Skeletal muscle tissue (tissue), 4 donors: ENCODE results near the gene LAMA1. TPM values are rescaled to one million over a fixed set of nuclear protein-coding genes. Genes with fewer than 3 reads are reported as not detected.

Source experiments
- H3K27ac ChIP-seq: one replicate; pipeline ENCODE4 v1.7.0; 2013; ENCODE audit warnings: mild to moderate bottlenecking, low read depth, low read length, inconsistent platforms
- H3K27me3 ChIP-seq, 3 donors: one replicate each; pipeline ENCODE4 v1.7.0; 2013; ENCODE audit warnings: low read length in 3 of 3; ENCODE audit not compliant: control insufficient read depth in 3 of 3, insufficient read depth in 3 of 3
- H3K36me3 ChIP-seq, 3 donors: one replicate each; pipeline ENCODE4 v1.7.0; 2013; ENCODE audit warnings: low read length in 3 of 3; ENCODE audit not compliant: control insufficient read depth in 3 of 3, insufficient read depth in 3 of 3
- H3K4me1 ChIP-seq, 3 donors: one replicate each; pipeline ENCODE4 v1.7.0; 2013; ENCODE audit warnings: low read length in 3 of 3, mild to moderate bottlenecking in 3 of 3; ENCODE audit not compliant: control insufficient read depth in 3 of 3, insufficient read depth in 3 of 3
- H3K4me3 ChIP-seq, 3 donors: one replicate each; pipeline ENCODE4 v1.7.0; 2013; ENCODE audit warnings: low read length in 3 of 3
- H3K9ac ChIP-seq, 3 donors: one replicate each; pipeline ENCODE4 v1.7.0; 2013; ENCODE audit warnings: low read length in 3 of 3, mild to moderate bottlenecking in 3 of 3, moderate library complexity in 2 of 3, low read depth in 1 of 3
- H3K9me3 ChIP-seq, 3 donors: one replicate each; pipeline ENCODE4 v1.7.0; 2013; ENCODE audit warnings: low read length in 3 of 3; ENCODE audit not compliant: control insufficient read depth in 3 of 3
- total RNA-seq: library from RNA; depleted of rRNA; stranded (reverse); fragments of >200 nt; gene quantifications from one replicate; pipeline ENCODE4 v1.2.3, GENCODE V29; 2014
- donor health status: Osteomylitis.

The LAMA1 gene
- total RNA-seq, 1 donor from 2014 or later, result 4.2 TPM

DNA sequence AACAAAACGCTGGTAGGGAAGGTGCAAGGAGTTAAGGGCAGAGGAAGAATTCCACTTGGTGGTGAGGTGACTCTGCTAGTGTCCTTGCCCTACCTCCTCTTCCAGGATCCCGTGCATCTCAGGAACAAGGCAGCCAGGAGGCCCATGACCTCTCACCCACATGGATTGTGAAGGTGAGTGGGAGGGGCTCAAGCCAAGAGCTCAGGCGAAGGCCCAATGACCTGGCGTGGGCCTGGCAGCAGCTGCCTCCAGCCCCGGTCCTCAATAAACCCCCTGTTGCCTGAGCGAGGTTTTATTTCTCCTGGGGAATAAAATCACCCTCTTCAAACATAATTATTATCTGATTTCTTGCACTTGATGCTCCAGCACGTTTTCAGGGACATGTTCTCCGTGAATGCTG is 28.2 kb downstream of the LAMA1 start:
- no peaks in the 10 kb centered on the region for H3K36me3 ChIP-seq
- no peak overlapping the region for H3K27ac ChIP-seq
- no peaks in the 10 kb centered on the region for H3K9me3 ChIP-seq
- no peaks in the 10 kb centered on the region for H3K4me1 ChIP-seq
- H3K4me3 ChIP-seq, result no peak overlapping the region
- no peak overlapping the region for H3K9ac ChIP-seq
- H3K27me3 ChIP-seq, result no peaks in the 10 kb centered on the region

DNA sequence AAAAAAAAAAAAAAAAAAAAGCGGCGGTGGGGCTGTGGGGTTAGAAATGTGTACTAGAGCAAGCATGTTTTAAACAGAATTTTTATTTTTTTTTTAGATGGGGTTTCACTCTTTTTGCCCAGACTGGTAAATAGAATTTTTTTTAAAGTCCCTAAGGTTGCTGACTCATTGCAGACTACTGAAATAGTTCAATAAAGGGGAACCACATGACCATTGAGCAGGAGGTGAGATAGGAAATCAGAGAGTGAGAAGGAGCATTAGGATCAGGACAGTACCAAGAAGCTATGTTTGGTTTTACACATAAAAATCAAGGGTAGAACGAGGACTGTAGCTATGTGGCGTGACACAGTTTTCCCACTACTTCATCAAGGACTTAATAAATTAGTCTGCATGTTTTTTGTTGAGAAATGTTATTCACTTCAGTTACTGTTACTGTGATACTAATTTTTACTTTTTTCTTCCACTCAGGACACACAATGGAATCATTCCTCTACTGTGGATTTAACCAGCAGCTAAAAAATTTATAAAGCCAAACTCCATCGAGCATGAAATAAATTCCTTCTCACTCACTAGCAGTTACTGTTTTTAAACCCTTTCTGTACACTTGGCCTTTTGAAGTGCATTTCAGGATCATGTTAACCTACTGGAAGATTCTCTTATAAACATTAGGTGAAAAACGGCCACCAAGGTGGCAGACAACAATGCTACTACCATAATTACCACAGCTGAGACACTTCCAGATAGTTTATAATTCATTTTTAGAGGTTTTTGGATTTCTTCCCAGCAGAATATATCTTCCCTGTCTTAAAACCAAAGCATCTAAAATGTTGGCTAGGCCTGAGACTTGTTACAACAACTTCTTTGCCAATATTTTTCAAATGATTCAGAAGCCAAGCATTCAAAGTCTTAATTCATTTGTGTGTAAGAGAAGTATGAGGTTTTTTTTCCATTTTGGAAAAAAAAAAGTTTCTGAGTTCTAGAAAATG is 33.2 kb downstream of the LAMA1 start:
- Histone ChIP-seq H3K9me3 (no peaks in the 10 kb centered on the region), H3K9ac (no peak overlapping the region), H3K27me3 (no peaks in the 10 kb centered on the region), H3K4me3 (no peak overlapping the region), H3K4me1 (no peaks in the 10 kb centered on the region), H3K27ac (no peak overlapping the region), H3K36me3 (no peaks in the 10 kb centered on the region)

DNA sequence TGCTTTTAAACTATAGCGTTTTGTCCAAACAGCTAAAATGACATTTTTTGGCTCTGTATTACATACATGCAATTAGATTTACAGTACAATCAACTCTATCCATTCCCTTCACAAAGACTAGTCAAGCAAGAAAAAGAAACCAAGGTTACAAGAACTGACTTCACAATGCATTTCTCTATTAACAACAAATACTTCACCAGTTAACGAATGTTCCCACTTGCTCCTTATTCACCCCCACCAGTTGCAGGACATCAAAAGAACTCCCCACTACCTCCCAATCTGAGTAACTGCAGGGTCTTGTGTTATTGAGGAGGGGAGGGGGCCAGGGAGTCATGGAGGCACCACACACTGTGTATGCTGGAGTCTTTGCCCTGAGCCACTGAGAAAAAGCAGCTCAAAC is 34.9 kb downstream of the LAMA1 start:
- Histone ChIP-seq H3K27ac (no peak overlapping the region), H3K9ac (no peak overlapping the region), H3K36me3 (no peaks in the 10 kb centered on the region), H3K4me3 (no peak overlapping the region), H3K9me3 (no peaks in the 10 kb centered on the region), H3K4me1 (no peaks in the 10 kb centered on the region), H3K27me3 (no peaks in the 10 kb centered on the region)

DNA sequence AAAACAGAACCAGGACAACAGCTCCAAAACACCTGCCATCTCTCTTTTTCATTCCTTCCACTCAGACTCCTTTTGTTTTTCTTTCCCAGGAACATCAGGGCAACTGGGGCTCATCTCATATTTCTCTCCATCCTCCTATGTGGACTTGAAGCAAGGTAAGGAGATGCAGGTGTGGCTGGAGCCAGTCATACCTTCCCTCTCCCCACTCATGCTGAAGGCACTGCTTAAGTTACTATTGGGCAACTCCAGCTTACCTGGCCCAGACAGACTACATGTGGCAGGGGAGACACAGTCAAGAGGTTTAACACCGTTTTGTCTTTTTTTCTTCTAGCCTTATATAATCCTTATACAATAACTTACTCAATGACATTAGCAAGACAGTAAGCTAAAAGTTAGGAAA is 38.4 kb downstream of the LAMA1 start:
- Histone ChIP-seq H3K27ac (no peak overlapping the region), H3K4me3 (no peak overlapping the region), H3K4me1 (no peaks in the 10 kb centered on the region), H3K9ac (no peak overlapping the region), H3K9me3 (no peaks in the 10 kb centered on the region), H3K27me3 (no peaks in the 10 kb centered on the region), H3K36me3 (no peaks in the 10 kb centered on the region)

DNA sequence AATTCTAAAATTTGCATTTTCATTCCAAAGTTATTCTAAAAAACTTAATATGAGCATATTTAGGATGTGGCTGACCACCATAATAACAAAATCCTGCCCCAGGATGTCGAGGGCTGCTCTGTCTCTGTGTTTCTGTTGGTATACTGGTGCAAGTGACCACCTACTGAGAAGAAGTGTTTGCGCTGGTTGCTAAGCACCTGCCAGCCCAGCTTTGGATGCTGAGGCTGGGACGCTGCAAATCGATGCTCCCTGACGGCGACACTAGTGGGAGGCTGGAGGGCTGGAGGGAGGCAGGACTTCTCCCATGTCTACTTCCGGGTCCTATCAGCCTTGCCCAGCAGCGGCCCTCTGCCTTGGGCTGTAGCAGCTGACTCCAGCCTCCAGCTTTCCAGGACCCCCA is 45.0 kb downstream of the LAMA1 start:
- peaks cover 0 to 4% (median 0%) of the 10 kb centered on the region in 3 donors for H3K27me3 ChIP-seq
- H3K4me3 ChIP-seq, result no peak overlapping the region
- no peaks in the 10 kb centered on the region for H3K36me3 ChIP-seq
- no peaks in the 10 kb centered on the region for H3K4me1 ChIP-seq
- H3K9ac ChIP-seq, result no peak overlapping the region
- no peak overlapping the region for H3K27ac ChIP-seq
- no peaks in the 10 kb centered on the region for H3K9me3 ChIP-seq

DNA sequence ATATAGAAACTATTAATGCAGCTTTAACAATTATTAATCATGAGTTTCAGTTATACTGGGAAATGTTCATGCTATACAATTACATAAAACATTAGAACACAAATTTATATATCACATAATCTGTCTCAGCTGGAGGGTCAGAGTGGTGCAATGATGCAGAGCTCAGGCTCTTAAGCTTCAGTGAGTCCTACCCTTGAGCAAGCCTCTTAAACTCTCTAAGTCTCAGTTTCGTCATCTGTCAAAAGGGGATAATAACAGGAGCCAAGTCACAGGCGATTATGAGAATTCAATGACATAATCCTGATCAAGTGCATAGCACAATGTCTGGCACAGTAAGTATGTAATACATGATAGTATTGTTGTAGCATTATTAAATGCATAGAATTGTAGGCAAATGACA is 46.0 kb downstream of the LAMA1 start:
- Histone ChIP-seq H3K4me1 (no peaks in the 10 kb centered on the region), H3K27me3 (peaks cover 0 to 4% (median 0%) of the 10 kb centered on the region in 3 donors), H3K9me3 (no peaks in the 10 kb centered on the region), H3K36me3 (no peaks in the 10 kb centered on the region), H3K9ac (no peak overlapping the region), H3K27ac (no peak overlapping the region), H3K4me3 (no peak overlapping the region)

DNA sequence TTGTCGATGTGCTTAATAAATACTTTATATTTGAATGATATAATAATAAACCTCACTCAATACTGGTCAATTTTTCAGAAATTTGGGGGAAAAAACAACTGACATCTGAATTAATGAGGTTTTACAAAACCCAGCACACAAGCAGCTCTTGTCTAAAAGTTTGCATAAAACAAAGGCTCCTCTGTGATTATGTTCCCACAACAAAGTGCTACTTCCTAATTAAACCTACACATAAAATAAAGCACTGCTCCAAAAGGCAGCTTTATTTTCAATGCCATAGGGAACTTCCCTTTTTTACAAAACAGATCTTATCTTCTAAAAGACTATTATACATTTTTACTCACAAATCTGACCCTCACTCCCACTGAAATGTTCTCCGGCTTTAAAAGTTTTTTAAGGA is 47.1 kb downstream of the LAMA1 start:
- H3K4me1 ChIP-seq, result no peaks in the 10 kb centered on the region
- H3K9me3 ChIP-seq, result no peaks in the 10 kb centered on the region
- H3K27ac ChIP-seq, result no peak overlapping the region

DNA sequence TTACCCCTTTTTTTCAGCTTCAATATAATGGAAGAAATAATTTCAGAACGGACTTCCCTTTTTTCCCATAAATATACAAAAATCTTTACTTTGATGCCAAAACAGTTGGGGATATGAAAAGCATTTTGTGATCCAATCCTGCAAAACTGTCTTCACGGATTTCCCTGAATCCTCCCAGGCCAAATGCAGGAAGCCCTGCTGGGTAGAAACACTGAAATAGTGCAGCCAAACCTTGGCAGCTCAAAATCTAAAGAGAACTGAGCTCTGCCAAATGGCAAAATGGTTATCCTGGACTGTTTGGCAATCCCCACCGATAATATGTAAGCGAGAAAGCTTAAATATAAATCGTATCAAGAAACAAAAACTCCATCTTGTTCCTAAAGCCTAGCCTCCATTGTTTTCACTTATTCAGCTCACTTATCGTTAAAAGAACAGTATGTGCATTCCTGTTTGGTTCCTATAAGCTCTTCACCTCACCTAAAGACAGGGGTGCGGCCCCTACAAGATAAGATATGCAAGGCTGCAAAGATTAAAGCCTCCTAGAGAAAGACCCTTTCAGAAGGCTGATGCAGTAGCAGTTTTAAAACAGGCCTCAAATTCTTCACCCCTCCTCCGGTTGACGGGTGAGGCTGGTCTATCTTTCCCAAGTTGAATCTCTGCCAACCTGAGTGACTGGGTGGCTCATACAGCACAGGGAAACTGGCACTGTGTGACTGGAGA is 48.6 kb downstream of the LAMA1 start:
- H3K36me3 ChIP-seq, result no peaks in the 10 kb centered on the region
- H3K9ac ChIP-seq, result no peak overlapping the region
- peaks cover 0 to 4% (median 0%) of the 10 kb centered on the region in 3 donors for H3K27me3 ChIP-seq
- no peak overlapping the region for H3K27ac ChIP-seq
- no peak overlapping the region for H3K4me3 ChIP-seq
- no peaks in the 10 kb centered on the region for H3K4me1 ChIP-seq
- no peaks in the 10 kb centered on the region for H3K9me3 ChIP-seq

More for the DNA sequence above, 47.1 kb downstream of the LAMA1 start:
- no peak overlapping the region for H3K9ac ChIP-seq
- H3K36me3 ChIP-seq, result no peaks in the 10 kb centered on the region
- H3K4me3 ChIP-seq, result no peak overlapping the region
- H3K27me3 ChIP-seq, result peaks cover 0 to 4% (median 0%) of the 10 kb centered on the region in 3 donors

DNA sequence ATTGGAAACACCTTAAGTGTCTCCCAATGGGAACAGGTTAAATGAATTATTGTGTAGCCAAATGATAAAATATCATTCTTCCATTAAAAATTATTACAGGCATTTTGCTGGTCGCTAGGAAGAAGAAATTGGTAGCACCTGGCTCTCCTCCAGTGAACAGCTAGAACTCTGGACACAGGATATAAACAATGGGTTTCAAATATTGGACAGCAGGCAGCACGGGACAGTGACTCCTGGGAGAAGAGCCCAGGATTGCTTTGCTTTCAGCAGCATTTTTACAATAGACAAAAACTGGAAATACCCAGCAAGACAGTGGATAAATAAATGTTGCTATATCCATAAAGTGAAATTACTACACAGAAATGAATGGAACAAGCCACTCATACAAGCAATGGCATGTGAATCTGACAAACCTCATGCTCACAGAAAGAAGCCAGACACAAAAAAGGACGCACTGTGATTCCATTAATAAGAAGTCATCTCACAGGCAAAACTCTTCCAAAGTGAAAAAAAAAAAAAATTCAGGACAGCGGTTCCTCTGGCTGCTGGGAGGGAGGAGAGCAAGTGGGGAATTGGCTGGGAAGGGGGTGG is 50.5 kb downstream of the LAMA1 start:
- Histone ChIP-seq H3K27ac (no peak overlapping the region), H3K4me3 (no peak overlapping the region), H3K4me1 (no peaks in the 10 kb centered on the region), H3K9me3 (no peaks in the 10 kb centered on the region), H3K36me3 (no peaks in the 10 kb centered on the region), H3K9ac (no peak overlapping the region), H3K27me3 (peaks cover 0 to 3% (median 0%) of the 10 kb centered on the region in 3 donors)

DNA sequence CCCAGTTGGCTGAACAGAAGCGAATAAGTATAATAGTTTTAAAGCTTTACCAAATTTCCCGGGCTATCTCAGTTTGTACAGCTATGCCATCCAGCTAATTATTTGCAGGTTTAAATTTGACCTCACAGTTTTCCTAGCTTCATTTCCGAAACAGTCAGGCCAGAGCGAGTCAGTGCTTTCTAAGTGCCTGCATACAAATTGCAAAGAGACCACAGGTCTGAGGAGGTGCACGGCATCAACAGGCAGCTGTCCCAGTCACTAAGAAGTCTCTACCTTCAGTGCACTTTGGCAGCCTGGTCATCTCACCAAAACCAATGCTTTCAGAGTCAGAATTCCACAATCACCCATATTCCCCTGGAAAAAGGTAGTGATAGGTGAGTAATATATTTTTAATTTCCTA is 51.9 kb downstream of the LAMA1 start:
- H3K4me3 ChIP-seq, result no peak overlapping the region
- H3K27me3 ChIP-seq, result peaks cover 0 to 3% (median 0%) of the 10 kb centered on the region in 3 donors
- no peak overlapping the region for H3K27ac ChIP-seq

More for the DNA sequence above, 51.9 kb downstream of the LAMA1 start:
- Histone ChIP-seq H3K4me1 (no peaks in the 10 kb centered on the region), H3K9ac (no peak overlapping the region), H3K36me3 (no peaks in the 10 kb centered on the region), H3K9me3 (no peaks in the 10 kb centered on the region)
